HCT116 (cell line): ENCODE measurements around the gene ATP8B4. TPM values are rescaled to one million over a fixed set of nuclear protein-coding genes. Genes with fewer than 3 reads are reported as not detected.

ENCODE experiments used
- ATAC-seq: fragments of 200-7000 bp; cut with Tn5 transposase; 2 replicates; pipeline ENCODE4 v1.9.1; 2020; ENCODE audit warnings: mild to moderate bottlenecking, moderate library complexity
- BruUV-seq: library from RNA; stranded (reverse); fragments of 400-500 nt; replicated peaks from 2 replicates; lab custom pipeline; 2021; lab: Mats Ljungman, UMichigan
- CTCF ChIA-PET: fragments of 300-600 bp; sonication (Branson Sonifier 250); formaldehyde crosslinking; loops from one replicate; lab custom pipeline; 2021; ENCODE audit warnings: antibody characterized with exemption; lab: Charles Lee
- POLR2A ChIA-PET: fragments of 300-600, 350-600 bp; sonication (Branson Sonifier 250); formaldehyde crosslinking; loops from one replicate; lab custom pipeline; 2021; ENCODE audit warnings: antibody characterized with exemption; lab: Charles Lee
- RAD21 ChIA-PET, 2 experiments: fragments of 300-600 bp; sonication (Branson Sonifier 250); formaldehyde crosslinking; loops; one replicate each; lab custom pipeline; 2023; ENCODE audit warnings: low total read pairs in 2 of 2; ENCODE audit not compliant: uncharacterized antibody in 2 of 2, unreplicated experiment in 2 of 2, low non-redundant PET in 1 of 2; lab: Charles Lee
- DNase-seq: peaks from one replicate; pipeline ENCODE4 v3.0.0-alpha.2; 2010; ENCODE audit warnings: low read depth, low spot score
- H2AFZ ChIP-seq: fragments of 200-600 bp; shearing (Covaris generic), sonication (generic); 2 replicates; pipeline ENCODE4 v1.6.1; 2017; ENCODE audit warnings: low read depth, mixed run types, mixed read lengths, antibody characterized with exemption, low read length; ENCODE audit not compliant: poor library complexity, severe bottlenecking
- H3K27ac ChIP-seq: 2 replicates; pipeline ENCODE4 v1.5.1; 2012; ENCODE audit warnings: low read depth, low read length
- H3K27me3 ChIP-seq: fragments of 200-600 bp; sonication (generic); 2 replicates; pipeline ENCODE4 v1.6.1; 2016; ENCODE audit warnings: mixed run types, low read length, mixed read lengths; ENCODE audit not compliant: insufficient read depth
- H3K36me3 ChIP-seq, 2 experiments: fragments of 200-500 bp in 1 of 2; fragments of 200-600 bp in 1 of 2; sonication (Bioruptor generic) in 1 of 2; sonication (generic) in 1 of 2; 2 replicates each; pipeline versions ENCODE4 v1.5.1 to v1.6.1; 2014 to 2016; ENCODE audit warnings: low read length in 2 of 2, inconsistent platforms in 1 of 2, mixed read lengths in 1 of 2, mixed run types in 1 of 2; ENCODE audit not compliant: insufficient read depth in 2 of 2, control insufficient read depth in 1 of 2
- H3K4me1 ChIP-seq, 2 experiments: fragments of 200-600 bp in 1 of 2; sonication (generic) in 1 of 2; 2 replicates each; pipeline versions ENCODE4 v1.5.1 to v1.6.1; 2012 to 2017; ENCODE audit warnings: low read length in 2 of 2, inconsistent platforms in 1 of 2, mild to moderate bottlenecking in 1 of 2, mixed read lengths in 1 of 2, mixed run types in 1 of 2, moderate library complexity in 1 of 2; ENCODE audit not compliant: insufficient read depth in 2 of 2, control insufficient read depth in 1 of 2
- H3K4me2 ChIP-seq: fragments of 200-600 bp; sonication (generic); 2 replicates; pipeline ENCODE4 v1.6.1; 2017; ENCODE audit warnings: mixed run types, low read length, mixed read lengths
- H3K4me3 ChIP-seq, 2 experiments: fragments of 200-600 bp in 1 of 2; sonication (generic) in 1 of 2; replicated peaks in 1 of 2; 2 replicates each; pipeline ENCODE4 v1.5.1; 2011 to 2016; ENCODE audit warnings: low read length in 2 of 2, control low read depth in 1 of 2, low read depth in 1 of 2, mild to moderate bottlenecking in 1 of 2, mixed read lengths in 1 of 2, mixed run types in 1 of 2
- H3K79me2 ChIP-seq: fragments of 200-600 bp; sonication (generic); 2 replicates; pipeline ENCODE4 v1.6.1; 2017; ENCODE audit warnings: mild to moderate bottlenecking, mixed run types, low read length, moderate library complexity, mixed read lengths; ENCODE audit not compliant: insufficient read depth
- H3K9ac ChIP-seq: fragments of 200-600 bp; sonication (generic); 2 replicates; pipeline ENCODE4 v1.6.1; 2016; ENCODE audit warnings: low read length, mixed read lengths
- H3K9me2 ChIP-seq: fragments of 200-600 bp; sonication (generic), shearing (Covaris generic); 2 replicates; pipeline ENCODE4 v1.6.1; 2017; ENCODE audit warnings: mixed run types, mild to moderate bottlenecking, moderate library complexity; ENCODE audit not compliant: insufficient read depth
- H3K9me3 ChIP-seq, 2 experiments: fragments of 200-500 bp in 1 of 2; fragments of 200-600 bp in 1 of 2; sonication (Bioruptor generic) in 1 of 2; sonication (generic) in 1 of 2; 2 replicates each; pipeline ENCODE4 v1.6.1; 2014 to 2017; ENCODE audit warnings: low read length in 2 of 2, mixed read lengths in 2 of 2, inconsistent platforms in 1 of 2, low read depth in 1 of 2, mild to moderate bottlenecking in 1 of 2, mixed run types in 1 of 2, moderate library complexity in 1 of 2; ENCODE audit not compliant: control insufficient read depth in 1 of 2, insufficient read depth in 1 of 2
- H4K20me1 ChIP-seq: fragments of 200-600 bp; sonication (generic), shearing (Covaris generic); 2 replicates; pipeline ENCODE4 v1.6.1; 2017; ENCODE audit warnings: mixed run types, mild to moderate bottlenecking, moderate library complexity; ENCODE audit not compliant: insufficient read depth
- ATF3 ChIP-seq: IDR thresholded peaks from 2 replicates; pipeline ENCODE4 v1.6.1; 2012
- CBX3 ChIP-seq: IDR thresholded peaks from 2 replicates; pipeline ENCODE4 v1.6.1; 2012; ENCODE audit warnings: low read depth
- CEBPB ChIP-seq: IDR thresholded peaks from 2 replicates; pipeline ENCODE4 v1.6.1; 2012; ENCODE audit warnings: low read depth
- CTCF ChIP-seq, 3 experiments: fragments of 200-600 bp in 1 of 3; sonication (generic) in 1 of 3; IDR thresholded peaks in 2 of 3; conservative IDR thresholded peaks in 1 of 3; 2 replicates each; pipeline ENCODE4 v1.5.1; 2012 to 2017; ENCODE audit warnings: low read depth in 2 of 3, low read length in 2 of 3, antibody characterized with exemption in 1 of 3, borderline replicate concordance in 1 of 3, control low read depth in 1 of 3, mild to moderate bottlenecking in 1 of 3, mixed read lengths in 1 of 3, mixed run types in 1 of 3, moderate library complexity in 1 of 3; ENCODE audit not compliant: insufficient read depth in 1 of 3
- EGR1 ChIP-seq: IDR thresholded peaks from 2 replicates; pipeline ENCODE4 v1.6.1; 2012; ENCODE audit warnings: low read depth
- ELF1 ChIP-seq: IDR thresholded peaks from 2 replicates; pipeline ENCODE4 v1.6.1; 2012; ENCODE audit warnings: low read depth, borderline replicate concordance
- EZH2 ChIP-seq: fragments of 200-600 bp; sonication (generic); IDR thresholded peaks from 2 replicates; pipeline ENCODE4 v1.6.1; 2017; ENCODE audit warnings: antibody characterized with exemption, mixed run types
- EZH2phosphoT487 ChIP-seq: fragments of 200-600 bp; IDR thresholded peaks from 2 replicates; pipeline ENCODE4 v1.6.1; 2018; ENCODE audit warnings: antibody characterized with exemption, borderline replicate concordance
- JUND ChIP-seq: IDR thresholded peaks from 2 replicates; pipeline ENCODE4 v1.6.1; 2012
- MAX ChIP-seq: IDR thresholded peaks from 2 replicates; pipeline ENCODE4 v1.6.1; 2012
- POLR2AphosphoS5 ChIP-seq: IDR thresholded peaks from 2 replicates; pipeline ENCODE4 v1.6.1; 2011; ENCODE audit warnings: mild to moderate bottlenecking, low read depth, low read length, moderate library complexity
- RAD21 ChIP-seq: IDR thresholded peaks from 2 replicates; pipeline ENCODE4 v1.6.1; 2012; ENCODE audit warnings: low read depth, mild to moderate bottlenecking
- SIN3A ChIP-seq: IDR thresholded peaks from 2 replicates; pipeline ENCODE4 v1.6.1; 2012; ENCODE audit warnings: low read depth
- TCF7L2 ChIP-seq: IDR thresholded peaks from 2 replicates; pipeline ENCODE4 v1.7.0; 2011; ENCODE audit warnings: borderline replicate concordance, inconsistent platforms; ENCODE audit not compliant: insufficient read depth, insufficient read length; ENCODE audit errors: extremely low read depth
- YY1 ChIP-seq: IDR thresholded peaks from 2 replicates; pipeline ENCODE4 v1.6.1; 2011; ENCODE audit warnings: low read length, low read depth, moderate library complexity, mild to moderate bottlenecking; ENCODE audit not compliant: insufficient replicate concordance; ENCODE audit errors: extremely low read depth
- ZBTB33 ChIP-seq: IDR thresholded peaks from 2 replicates; pipeline ENCODE4 v1.6.1; 2011; ENCODE audit warnings: mild to moderate bottlenecking, low read length, moderate library complexity; ENCODE audit not compliant: insufficient replicate concordance; ENCODE audit errors: extremely low read depth
- ZNF274 ChIP-seq: fragments of 200-500 bp; sonication (Bioruptor generic); IDR thresholded peaks from 2 replicates; pipeline ENCODE4 v1.6.1; 2014; ENCODE audit warnings: mild to moderate bottlenecking, low read depth, low read length, inconsistent platforms
- intact Hi-C: fragments of 100-400 bp; cut with micrococcal nuclease; formaldehyde crosslinking; loops from 2 replicates; pipeline ENCODE4 v1.10.0; 2022
- total RNA-seq: library from RNA; stranded (reverse); gene quantifications from one replicate; pipeline ENCODE4 v1.2.1, GENCODE V29; 2021; ENCODE audit not compliant: unreplicated experiment

ATP8B4 gene
- total RNA-seq, 1 experiment from 2014 or later = 0.25 TPM

- no peak overlapping the region for H3K4me3 ChIP-seq
- no peak overlapping the region for H3K4me2 ChIP-seq
- no peaks in the 10 kb centered on the region for H3K9me3 ChIP-seq
- H3K9me2 ChIP-seq = no peaks in the 10 kb centered on the region
- POLR2A ChIA-PET = no interaction called here
- DNase-seq (no peak), ATAC-seq (no peak)
- H3K79me2 ChIP-seq = no peaks in the 10 kb centered on the region
- H3K36me3 ChIP-seq = no peaks in the 10 kb centered on the region
- no peak for TF ChIP-seq ELF1
- TF ChIP-seq ATF3 = no peak
- TF ChIP-seq POLR2AphosphoS5 = no peak
- TF ChIP-seq YY1 = no peak
- TF ChIP-seq TCF7L2 = no peak
- no peak for TF ChIP-seq CEBPB
- TF ChIP-seq ZBTB33 = no peak
- TF ChIP-seq CBX3 = no peak
- no peak for TF ChIP-seq CTCF (IDR thresholded peaks at IDR 0.05 in 2 of 3, conservative IDR thresholded peaks at IDR 0.05 in 1 of 3; ENCODE audit: borderline replicate concordance in 1 of 3, insufficient read depth in 1 of 3, low read depth in 2 of 3, low read length in 2 of 3)
- TF ChIP-seq EGR1 = no peak
- no peak for TF ChIP-seq SIN3A
- no peak for TF ChIP-seq MAX
- TF ChIP-seq EZH2phosphoT487 = no peak
- TF ChIP-seq ZNF274 = no peak
- no peak for TF ChIP-seq RAD21
- no peak for TF ChIP-seq JUND
- TF ChIP-seq EZH2 = no peak
- RAD21 ChIA-PET = no interaction called here
- intact Hi-C loops = no loop called here
- CTCF ChIA-PET = no interaction called here
- H4K20me1 ChIP-seq = no peaks in the 10 kb centered on the region
- H3K27ac ChIP-seq = no peak overlapping the region
- H3K9ac ChIP-seq = no peak overlapping the region
- no peaks in the 10 kb centered on the region for H3K27me3 ChIP-seq
- no peaks in the 10 kb centered on the region for H3K4me1 ChIP-seq
- BruUV-seq = no TSS peak
- no peak overlapping the region for H2AFZ ChIP-seq
Measured at GRCh38 chr15:49900903-49901235, 218.2 kb downstream of the ATP8B4 start.
